ENCODE measurements around the gene SMARCAL1. TPM values are rescaled to one million over a fixed set of nuclear protein-coding genes. Genes with fewer than 3 reads are reported as not detected.

The SMARCAL1 gene
- total RNA-seq, 4 donors from 2014 or later: 11.9 to 18.7 (median 14.8) TPM

DNA sequence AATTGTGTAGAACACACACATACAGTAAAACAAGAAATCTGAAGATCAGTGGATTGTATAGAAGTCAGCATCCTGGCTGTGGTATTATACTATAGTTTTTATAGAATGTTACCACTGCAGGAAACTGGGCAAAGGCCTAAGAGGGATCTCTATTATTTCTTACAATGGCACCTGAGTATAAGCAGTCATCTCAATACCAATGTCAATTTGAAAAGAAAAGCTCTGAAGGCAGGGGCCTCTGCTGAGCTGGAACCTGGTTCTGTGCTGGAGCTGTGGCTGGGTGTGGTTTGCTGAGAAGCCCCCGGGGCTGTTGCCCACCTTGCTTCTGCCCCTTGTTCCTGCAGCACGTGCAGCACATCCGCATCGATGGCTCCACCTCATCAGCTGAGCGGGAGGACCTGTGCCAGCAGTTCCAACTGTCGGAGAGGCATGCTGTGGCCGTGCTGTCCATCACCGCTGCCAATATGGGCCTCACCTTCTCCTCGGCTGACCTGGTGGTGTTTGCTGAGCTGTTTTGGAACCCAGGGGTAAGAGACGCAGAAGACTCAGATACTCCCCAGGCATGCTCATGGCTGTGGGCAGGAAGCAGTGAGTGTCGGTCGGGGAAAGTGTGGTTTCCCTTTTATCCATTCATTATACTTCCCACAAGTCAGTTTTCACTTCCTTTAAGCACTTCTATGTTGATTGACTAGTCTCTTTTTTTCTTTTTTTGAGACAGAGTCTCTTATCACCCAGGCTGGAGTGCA is 62.8 kb downstream of the SMARCAL1 start:
- no peak overlapping the region for H3K4me3 ChIP-seq (ENCODE audit: low read depth, poor library complexity, severe bottlenecking)
- no peak for DNase-seq (ENCODE audit: low spot score in 2 of 2)
- 77 to 88% methylated on average over 12 of the region's 12 CpGs for WGBS, 2 donors
- intact Hi-C loops (cut with DNase I; ENCODE audit: low total_unique reads): loop anchor here (5.0 kb wide), 1 partner anchor 692 kb away; no protein-coding TSS in a partner anchor
- TF ChIP-seq POLR2A (IDR thresholded peaks at IDR 0.05) (no peak), CTCF (IDR thresholded peaks at IDR 0.05) (no peak)

DNA sequence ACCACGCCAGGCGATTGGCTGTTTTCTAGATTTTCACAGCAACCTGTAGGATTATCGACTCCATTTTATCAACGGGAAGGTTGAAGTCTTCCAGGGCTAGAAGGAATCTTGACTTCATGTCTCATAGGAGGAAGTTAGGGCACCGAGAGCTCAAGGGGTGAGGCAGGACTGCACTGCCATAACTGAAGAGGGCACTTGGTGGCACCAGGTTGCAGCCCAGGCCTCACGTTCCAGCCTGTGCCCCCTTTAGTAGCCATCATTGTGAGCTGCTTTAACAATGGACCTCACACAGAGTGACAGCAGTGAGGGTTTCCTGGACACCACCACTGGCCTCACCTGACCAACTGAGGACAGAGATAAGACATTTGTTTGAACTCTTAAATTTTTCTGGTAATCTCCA is 63.5 kb downstream of the SMARCAL1 start:
- no peak for DNase-seq (ENCODE audit: low spot score in 2 of 2)
- intact Hi-C loops (cut with DNase I; ENCODE audit: low total_unique reads): loop anchor here (5.0 kb wide), 1 partner anchor 692 kb away; no protein-coding TSS in a partner anchor
- WGBS, 2 donors: 88 to 93% methylated on average over 6 of the region's 6 CpGs
- TF ChIP-seq CTCF (IDR thresholded peaks at IDR 0.05) (no peak), POLR2A (IDR thresholded peaks at IDR 0.05) (no peak)
- H3K4me3 ChIP-seq (ENCODE audit: low read depth, poor library complexity, severe bottlenecking): no peak overlapping the region

- 50 to 54% methylated on average over 2 of the region's 2 CpGs for WGBS, 2 donors
- no peak for DNase-seq (ENCODE audit: low spot score in 2 of 2)
- intact Hi-C loops (cut with DNase I; ENCODE audit: low total_unique reads): loop anchor here (5.0 kb wide), 1 partner anchor 690 kb away; no protein-coding TSS in a partner anchor
- H3K4me3 ChIP-seq (ENCODE audit: low read depth, poor library complexity, severe bottlenecking): no peak overlapping the region
- TF ChIP-seq CTCF (IDR thresholded peaks at IDR 0.05) (no peak), POLR2A (IDR thresholded peaks at IDR 0.05) (no peak)
Measured at GRCh38 chr2:216477283-216478035, 65.2 kb downstream of the SMARCAL1 start.

- no peak for TF ChIP-seq POLR2A (IDR thresholded peaks at IDR 0.05)
- TF ChIP-seq CTCF (IDR thresholded peaks at IDR 0.05): no peak
- no peak for DNase-seq (ENCODE audit: low spot score in 2 of 2)
- 37 to 61% methylated on average over 3 of the region's 3 CpGs for WGBS, 2 donors
- H3K4me3 ChIP-seq (ENCODE audit: low read depth, poor library complexity, severe bottlenecking): no peak overlapping the region
- intact Hi-C loops (cut with DNase I; ENCODE audit: low total_unique reads): loop anchor here (5.0 kb wide), 1 partner anchor 689 kb away; no protein-coding TSS in a partner anchor
Measured at GRCh38 chr2:216478151-216478550, 65.9 kb downstream of the SMARCAL1 start.

GRCh38 chr2:216478791-216479190 is 66.5 kb downstream of the SMARCAL1 start:
- 86 to 100% methylated on average over 1 of the region's 1 CpG for WGBS, 2 donors
- intact Hi-C loops (cut with DNase I; ENCODE audit: low total_unique reads): loop anchor here (5.0 kb wide), 1 partner anchor 689 kb away; no protein-coding TSS in a partner anchor
- DNase-seq (ENCODE audit: low spot score in 2 of 2): no peak
- TF ChIP-seq POLR2A (IDR thresholded peaks at IDR 0.05): no peak
- no peak for TF ChIP-seq CTCF (IDR thresholded peaks at IDR 0.05)
- no peak overlapping the region for H3K4me3 ChIP-seq (ENCODE audit: low read depth, poor library complexity, severe bottlenecking)
